Measurements from ENCODE around the gene CELF4. TPM values are rescaled to one million over a fixed set of nuclear protein-coding genes. Genes with fewer than 3 reads are reported as not detected.
"Not testable (repeated sequence)": the region's sequence is repeated elsewhere in the genome, so short reads cannot be mapped to it uniquely, and the experiment has no call there.

The CELF4 gene
- total RNA-seq, 1 donor from 2014 or later, result 0.13 TPM

DNA sequence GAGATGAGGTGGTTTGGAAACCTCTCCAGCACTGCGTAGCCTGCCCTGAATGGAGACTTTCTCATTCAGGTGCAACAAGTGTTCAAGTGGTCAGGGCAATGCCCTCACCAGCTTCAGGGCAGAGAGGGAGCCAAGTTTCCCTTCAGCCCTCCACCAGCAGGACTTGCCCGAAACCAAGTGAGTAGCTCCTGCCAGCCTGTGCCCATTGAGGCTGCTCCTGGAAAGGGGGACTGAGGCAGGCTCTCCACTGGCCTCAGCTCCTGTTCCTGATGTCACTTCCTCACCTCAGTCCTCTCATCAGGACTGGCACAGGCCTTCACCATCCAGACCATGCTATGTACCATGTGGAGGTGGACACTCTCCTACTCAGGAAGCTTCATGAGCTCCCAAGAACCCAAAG, 94.6 kb downstream of the CELF4 start:
- DNase-seq (ENCODE audit: low read depth in 2 of 2), result no peak

DNA sequence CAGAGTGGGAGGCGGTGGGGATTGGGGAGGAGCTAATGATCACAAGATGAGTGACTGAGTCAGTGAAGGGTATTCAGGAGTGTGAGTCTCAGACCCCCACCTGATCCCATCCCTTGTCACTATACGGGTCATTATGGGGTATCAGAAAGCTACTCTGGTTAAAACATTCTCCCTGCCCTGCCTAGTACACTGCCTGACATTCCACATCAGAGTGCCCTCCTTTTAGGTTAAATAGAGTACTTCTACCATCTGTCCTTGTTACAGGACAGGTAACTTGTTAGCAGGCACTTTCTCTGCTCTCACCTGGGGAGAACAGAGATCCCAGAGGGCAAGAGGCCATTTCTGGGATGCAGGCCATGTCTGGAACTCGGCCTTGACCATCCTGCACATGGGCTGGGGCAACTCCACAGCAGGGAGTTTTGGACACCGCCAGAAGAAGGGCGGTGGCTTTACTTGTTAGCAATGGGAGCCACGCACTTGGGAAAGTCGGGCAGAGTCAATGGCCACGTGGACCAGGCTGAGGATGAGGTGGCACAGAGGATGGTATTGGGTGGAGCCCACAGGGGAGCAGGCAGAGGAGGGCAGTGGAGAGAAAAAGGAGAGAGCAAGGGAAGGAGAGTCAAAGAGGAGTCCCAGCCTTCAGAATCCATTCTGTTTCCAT, 98.5 kb downstream of the CELF4 start:
- DNase-seq (ENCODE audit: low read depth in 2 of 2), result no peak

DNA sequence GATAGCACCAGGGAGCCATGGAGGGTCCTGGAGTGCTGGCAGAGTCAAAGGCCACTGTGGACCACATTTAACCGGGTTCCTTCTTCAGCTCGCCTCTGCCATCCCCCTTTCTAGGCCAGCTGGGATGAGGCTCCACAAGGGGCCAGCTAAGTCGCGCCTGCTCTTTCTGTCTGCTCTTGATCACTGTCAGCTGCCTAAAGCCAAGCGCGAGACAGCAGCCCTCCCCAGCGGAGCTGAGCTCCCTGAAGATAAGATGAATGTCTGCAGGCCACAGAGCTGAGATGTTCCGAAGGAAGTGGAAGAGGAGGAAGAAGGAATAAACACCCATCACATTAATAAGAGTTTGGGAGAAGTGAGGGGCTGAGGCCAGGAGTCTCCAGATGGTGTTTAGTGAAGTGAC, 99.6 kb downstream of the CELF4 start:
- no peak for DNase-seq (ENCODE audit: low read depth in 2 of 2)

DNA sequence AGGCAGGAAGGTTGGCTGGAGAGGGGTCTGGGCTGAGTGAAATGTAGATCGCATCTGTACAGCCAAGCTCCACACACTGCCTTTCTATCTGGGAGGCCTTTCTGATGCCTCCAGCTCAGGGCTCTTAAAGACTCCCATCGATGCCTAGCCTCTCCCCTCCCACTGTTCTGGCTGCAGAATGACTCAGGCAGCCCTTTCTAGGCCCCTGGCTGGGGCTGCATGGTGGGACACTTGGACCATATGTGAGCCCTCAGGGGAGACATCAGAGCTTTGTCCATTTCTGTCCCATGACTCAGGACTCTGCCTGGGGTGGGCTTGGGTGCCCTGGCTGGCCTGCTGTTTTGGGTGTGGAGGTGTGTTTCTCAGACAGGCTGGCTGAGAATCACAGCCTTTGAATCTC, 101.3 kb downstream of the CELF4 start:
- DNase-seq (ENCODE audit: low read depth in 2 of 2), result no peak

DNA sequence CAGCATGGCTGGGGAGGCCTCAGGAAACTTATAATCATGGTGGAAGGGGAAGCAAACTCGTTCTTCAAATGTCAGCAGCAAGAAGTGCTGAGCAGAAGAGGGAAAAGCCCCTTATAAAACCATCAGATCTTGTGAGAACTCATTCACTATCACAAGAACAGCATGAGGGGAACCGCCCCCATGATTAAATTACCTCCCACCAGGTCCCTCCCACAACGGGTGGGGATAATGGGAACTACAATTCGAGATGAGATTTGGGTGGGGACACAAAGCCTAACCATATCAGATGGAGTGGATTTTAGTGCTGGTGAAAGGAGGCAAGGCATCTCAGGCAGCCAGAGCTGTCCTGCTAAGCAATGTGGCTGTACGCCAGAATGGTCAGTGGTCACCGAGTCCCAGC, 104.3 kb downstream of the CELF4 start:
- not testable (repeated sequence) for DNase-seq (ENCODE audit: low read depth in 2 of 2)

DNA sequence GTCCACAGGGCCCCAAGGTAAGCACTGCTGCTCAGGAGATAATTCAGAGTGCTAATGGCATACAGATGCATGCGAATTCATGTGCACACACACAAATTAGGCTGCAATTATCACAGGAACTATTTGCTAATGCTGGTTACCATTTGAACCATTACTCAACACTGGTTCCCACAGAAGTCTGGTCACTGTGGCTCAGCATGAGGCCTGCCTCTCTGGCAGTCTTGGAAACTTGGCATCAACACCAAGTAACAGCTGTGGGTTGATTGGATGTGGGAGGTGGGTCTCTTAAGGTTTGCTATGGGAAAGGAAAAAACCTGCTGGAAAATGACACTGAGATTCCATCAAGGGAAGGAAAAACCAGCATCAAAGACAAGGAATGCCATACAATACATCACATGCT, 105.0 kb downstream of the CELF4 start:
- no peak for DNase-seq (ENCODE audit: low read depth in 2 of 2)

DNA sequence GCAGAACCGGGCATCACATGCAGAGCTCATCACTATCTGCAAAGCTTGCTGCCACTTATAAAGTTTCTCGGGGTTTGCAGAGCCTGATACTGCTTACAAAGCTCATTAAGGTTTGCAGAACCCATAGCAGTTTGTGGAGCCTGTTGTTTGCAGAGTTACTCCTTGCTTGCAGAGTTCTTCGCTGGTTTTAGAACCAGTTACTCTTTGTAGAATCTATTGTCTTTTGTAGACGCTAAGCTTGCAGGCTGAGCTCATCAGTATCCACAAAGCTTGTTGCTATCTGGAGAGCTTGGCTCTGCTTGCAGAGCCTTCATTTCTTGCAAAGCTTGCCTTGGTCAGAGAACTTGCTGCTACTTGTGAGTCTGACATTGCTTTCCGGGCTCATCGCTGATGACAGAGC, 106.9 kb downstream of the CELF4 start:
- no peak for DNase-seq (ENCODE audit: low read depth in 2 of 2)

DNA sequence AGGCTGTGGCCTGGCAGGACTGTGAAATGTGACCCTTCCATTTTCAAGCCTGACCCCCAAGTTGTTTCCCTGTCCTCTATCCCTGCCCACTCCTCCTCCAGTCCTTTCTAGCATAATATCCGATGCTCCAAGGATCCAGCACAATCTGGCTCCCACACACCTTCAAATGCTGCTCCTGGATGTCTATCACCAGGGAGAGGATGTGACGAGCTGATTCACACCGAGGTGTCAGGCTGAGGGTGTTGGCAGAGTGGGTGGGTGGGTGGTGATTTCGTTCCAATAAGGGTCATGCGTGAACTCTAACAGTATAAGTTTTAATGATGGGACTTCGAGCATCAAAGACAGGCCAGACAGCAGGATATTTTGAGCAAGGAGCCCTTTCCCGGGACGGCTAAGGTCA, 107.8 kb downstream of the CELF4 start:
- DNase-seq (ENCODE audit: low read depth in 2 of 2), result no peak

DNA sequence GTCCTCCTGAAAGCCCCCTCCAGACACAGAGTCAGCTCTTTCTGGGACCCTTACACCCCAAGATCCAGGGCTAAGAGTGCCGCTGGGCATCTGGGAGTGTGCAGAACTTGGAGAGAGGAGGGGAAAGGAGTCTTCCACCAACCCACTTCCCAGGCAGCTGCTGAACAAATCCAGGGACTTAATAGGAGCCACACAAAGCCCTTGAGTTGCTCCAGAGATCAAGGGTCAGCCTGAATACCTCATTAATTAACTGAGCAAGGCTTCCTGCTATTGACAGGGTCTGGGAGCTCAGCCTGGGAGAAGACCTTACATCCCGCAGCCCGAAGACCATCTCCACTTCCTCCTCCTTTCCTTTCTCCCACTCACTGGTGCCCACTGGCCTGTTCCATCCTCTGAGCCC, 108.3 kb downstream of the CELF4 start:
- DNase-seq (ENCODE audit: low read depth in 2 of 2), result no peak

DNA sequence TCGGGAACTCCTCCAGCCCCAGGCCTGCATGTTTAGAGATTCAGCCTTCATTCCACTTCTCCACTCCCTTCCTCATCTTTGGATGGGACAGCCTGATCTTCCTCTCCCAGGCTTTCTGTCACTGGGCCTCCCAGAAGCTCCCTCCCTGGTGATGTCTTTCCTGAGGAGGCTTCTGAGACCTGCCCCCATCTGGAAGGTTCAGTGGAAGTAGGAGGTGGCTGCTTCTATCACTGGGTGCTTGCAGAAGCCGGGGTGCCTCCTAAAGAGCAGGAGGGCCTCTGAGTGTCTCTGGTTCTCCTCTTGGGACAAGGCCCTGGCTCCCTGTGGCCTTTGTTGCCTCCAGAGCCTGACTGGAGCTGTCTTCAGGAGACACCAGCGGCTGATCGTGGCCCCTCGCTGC, 108.7 kb downstream of the CELF4 start:
- DNase-seq (ENCODE audit: low read depth in 2 of 2), result no peak

DNA sequence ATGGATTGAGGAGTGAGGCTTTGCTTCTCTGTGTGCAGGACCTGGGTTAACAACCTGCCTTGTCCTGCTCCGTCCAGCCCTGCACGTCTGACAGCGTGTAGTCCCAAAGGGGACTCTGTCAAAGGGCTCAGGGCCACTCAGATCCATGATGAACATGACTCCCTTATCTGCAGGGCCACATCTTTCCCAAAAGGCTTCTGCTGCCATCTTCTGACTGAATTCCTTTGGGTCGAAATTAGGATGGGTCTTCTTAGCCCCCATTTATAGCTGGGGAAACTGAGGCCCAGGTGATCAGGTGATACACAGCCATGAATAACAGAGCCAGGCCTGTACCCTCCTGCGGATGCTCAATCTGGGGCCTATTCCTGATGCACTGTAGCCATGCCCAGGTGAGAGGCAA, 109.2 kb downstream of the CELF4 start:
- DNase-seq (ENCODE audit: low read depth in 2 of 2), result no peak

DNA sequence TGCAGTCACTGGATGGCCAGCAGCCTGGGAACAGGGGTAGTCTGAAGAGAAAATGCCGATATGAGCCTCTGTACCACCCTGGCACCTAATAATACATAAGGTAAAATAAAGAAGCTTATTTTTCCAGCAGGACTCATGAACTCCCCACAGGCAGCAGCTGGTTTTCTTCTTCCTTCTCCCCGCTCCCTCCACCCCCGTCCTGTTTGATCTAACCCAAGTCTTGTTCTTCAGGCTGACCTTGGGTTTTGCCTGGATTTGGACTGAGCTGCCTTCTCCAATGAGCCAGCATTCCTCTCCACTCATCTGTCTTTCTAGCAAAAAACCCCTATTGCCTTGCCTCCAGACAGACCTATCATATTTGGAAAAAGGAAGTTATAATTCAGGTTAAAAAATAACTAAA, 111.8 kb downstream of the CELF4 start:
- no peak for DNase-seq (ENCODE audit: low read depth in 2 of 2)

DNA sequence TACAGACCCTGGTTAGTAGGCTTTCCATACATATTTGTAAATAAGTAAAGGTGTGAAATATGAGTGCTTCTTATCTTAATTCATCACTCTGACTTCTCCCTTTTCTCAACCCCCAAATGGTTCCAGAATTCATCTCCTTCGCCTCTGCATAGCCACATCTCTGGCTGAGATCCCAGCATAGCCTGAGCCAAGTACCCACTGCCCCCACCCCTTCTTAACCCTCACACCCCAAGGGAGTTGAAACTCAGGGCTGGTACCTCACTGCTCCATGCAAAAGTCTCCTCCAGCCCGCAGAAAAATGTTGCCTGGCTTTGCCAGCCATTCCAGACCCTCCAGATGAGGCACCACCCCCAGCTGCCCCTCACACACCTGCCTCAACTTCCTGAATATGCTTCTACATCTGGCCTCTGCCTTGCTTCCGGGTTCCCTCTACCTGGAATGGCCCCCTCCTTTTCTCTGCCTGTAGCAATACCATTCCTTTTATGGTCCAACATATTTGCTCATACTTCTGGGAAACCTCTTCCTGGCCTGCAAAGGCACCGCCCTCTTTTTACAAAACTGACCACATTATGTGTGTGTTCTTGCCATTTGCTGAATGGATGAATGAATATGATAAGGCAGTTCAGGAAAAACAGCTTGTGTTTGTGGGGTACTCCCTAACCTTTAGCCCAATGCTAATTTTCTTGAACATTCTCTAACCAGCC, 112.8 kb downstream of the CELF4 start:
- DNase-seq (ENCODE audit: low read depth in 2 of 2), result no peak

DNA sequence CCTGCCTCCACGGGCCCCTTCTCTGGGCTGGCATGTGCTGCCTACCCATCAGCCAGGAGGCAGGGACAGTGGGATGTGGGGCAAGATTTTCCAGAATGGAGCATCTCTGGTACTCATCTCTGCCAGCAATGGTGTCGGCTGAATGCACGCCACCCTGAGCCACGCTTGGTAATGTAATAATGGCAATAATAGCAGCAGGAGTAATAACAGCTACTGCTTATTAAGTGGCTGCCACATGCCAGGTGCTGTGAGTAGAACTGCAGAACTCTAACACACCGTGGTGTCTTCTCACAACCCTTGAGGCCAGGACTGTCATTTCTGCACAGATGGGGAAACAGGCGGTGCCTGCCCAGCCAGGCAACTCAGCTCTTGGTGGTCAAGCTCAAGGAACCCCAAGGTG, 113.6 kb downstream of the CELF4 start:
- DNase-seq (ENCODE audit: low read depth in 2 of 2), result no peak

DNA sequence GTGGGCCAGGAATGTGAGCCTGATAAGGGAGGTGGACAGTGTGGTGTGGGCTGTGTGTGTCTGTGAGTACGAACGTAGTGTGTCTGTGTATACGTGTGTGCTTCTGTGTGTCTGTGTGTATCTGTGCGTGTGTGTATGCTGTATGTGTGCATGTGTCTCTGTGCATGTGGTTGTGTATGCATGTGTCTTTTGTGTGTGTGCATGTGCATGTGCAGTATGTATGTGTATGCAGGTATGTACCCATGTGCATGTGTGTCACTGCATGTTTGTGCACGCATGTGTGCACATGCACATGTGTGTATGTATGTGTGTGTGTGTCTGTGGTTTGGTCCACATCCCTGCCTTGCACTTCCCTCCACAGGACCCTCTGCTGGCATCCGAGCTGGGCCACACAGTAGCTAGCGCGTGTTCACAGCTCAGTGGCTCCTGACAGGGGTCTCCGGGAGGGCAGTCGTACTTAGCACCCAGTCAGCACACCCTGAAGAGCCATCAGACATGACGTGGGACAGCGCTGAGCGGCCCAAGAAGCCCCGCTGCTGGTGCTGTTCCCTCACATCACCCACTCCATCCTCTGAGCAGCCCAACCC, 114.3 kb downstream of the CELF4 start:
- DNase-seq (ENCODE audit: low read depth in 2 of 2), result no peak

DNA sequence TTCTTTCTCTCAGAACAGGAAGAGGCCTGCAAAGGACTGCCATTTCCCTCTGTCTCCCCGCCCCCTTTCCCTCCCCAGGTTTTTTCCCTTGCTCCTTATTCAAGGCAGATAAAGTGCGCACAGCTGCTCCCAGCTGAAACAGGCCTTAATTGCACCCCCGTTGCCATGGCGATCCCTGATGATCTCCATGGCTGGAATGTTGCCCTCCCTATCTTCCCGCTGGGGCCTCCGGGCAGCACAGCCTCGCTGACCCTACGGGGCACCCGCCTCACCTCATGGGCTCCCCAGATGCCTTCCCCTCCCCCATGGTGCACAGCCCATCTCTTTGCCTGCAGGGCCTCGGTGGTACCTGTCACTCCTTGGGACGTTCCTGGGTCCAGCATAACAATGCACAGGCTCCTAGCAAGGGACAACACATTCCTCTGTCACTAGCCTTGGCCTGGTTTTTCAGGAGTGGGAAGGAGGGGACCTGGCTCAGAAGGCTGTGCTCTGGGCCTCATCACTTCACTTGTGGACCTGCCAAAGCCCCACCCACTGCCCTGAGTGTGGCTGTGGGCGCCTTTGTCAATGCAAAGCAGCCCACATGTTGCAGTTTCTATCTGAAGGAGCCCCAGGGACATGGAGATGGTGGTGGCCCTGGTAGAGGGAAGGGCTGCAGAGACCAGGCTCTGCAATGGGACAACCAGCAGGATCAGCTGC, 115.0 kb downstream of the CELF4 start:
- no peak for DNase-seq (ENCODE audit: low read depth in 2 of 2)

DNA sequence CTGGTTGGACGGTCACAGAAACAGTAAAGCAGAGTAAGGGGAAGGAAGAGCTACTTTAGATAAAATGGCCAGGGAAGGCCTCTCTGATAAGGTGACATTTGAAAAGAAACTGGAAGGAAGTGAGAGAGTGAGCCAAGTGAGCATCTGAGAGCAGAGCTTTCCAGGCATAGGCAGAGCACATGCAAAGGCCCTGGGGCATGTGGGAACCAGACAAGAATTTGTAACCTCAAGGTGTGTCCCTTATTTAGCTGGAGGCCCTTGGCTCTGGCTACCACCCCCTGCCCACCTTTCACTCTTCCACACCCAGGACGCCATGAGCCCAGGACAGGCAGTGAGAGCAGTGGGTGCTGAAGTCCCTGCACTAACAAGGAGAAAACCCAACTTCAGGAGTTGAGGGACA, 116.0 kb downstream of the CELF4 start:
- no peak for DNase-seq (ENCODE audit: low read depth in 2 of 2)

DNA sequence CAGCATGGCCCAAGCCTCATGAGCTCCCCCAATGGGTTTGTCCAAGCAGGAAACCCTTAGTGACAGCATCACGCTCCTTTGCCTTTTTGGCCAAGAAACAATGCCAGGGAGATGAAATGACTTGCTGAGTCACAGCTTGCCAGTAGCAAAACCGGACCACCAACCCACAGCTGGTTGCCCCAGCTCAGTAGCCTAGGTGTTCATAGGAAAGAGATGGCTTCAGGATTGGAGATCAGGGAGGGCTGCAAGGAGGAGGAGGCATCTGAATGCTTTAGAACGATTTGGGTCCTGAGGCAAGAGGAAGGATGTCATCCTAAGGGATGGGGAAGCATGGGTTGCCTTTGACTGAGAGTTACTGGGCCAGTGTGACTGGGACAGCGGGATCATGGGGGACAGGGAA, 116.7 kb downstream of the CELF4 start:
- no peak for DNase-seq (ENCODE audit: low read depth in 2 of 2)

DNA sequence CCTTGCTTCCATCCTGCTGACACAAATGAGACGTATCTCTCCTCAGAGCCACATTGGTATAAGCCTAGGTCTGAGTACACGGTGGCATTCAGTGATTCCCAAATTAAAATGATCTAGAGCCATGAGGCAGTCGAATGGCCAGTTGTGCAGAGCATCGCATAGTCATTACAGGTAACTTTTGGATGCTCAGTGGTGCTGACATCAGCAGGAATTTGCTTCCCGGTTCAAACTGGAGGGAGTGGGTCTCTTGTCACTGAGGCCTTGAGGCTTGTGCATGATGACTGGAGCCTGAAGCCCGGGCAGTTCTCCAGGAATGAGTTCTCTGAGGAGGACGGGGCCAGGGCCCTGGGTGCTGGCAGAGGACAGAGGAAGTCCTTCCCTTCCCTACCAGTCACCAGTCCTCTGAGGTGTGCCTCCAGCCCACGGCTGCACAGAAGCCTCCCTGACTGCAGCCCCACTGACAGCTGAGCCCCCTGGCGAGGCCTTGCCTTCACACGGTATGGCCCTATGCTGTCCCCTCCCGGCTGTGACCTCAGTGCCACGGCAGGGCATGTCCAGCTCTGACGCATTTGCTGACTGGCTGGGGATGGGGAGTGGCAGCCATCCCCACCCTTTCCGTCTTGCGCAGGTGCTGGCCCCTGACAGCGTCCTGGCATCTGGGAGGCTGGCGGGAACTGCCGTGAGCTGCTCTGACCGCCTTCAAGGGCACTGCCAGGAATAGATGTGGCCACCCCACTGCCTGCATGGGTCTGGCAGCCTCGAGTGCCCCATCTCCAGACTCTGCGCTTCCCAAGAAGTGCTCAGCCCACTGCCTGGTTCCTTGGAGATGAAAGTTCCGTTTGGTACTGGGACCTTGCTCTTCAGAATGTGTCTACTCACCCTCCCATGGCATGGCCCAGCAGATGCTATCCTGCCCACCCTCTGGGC, 117.4 kb downstream of the CELF4 start:
- no peak for DNase-seq (ENCODE audit: low read depth in 2 of 2)

DNA sequence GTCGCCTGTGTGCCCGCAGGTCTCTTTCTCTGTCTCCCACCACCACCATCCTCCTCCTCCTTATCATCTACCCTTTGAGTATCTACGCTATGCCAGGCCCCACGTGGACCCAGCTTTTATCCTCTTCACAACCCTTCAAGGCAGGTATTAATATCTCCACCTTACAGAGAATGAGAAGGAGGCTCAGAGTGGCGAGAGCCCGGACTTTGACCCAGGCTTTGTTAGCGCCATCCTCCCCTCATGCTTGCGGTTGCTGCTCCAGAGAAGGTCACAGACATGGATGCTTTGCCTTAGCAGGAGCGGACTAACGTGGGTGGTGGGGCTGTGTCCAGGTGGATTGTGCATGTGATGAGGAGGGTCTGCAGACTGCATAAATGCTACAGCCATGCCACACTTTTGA, 119.8 kb downstream of the CELF4 start:
- DNase-seq (ENCODE audit: low read depth in 2 of 2), result no peak

DNA sequence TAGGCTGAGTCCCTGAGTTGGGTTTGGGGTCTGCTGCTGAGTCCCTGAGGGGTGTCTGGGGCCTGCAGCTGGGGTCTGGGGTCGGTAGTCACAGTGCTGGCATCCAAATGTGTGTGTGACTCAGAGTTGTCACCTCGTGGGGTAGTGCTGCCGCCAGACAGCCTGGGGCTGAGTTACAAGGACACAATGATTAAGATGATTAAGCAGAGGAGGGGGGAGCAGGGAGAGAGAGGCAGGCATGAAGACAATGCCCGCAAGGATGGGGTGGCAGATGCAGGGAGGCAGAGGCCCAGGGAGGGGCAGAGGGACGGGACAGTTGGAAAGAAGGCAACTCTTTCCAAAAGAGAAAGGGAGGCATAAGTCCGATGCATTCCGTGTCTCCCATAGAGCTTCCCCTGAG, 120.2 kb downstream of the CELF4 start:
- no peak for DNase-seq (ENCODE audit: low read depth in 2 of 2)

Data from dermis microvascular lymphatic vessel endothelial cell (primary cell).